Omental fat pad (tissue), 4 donors: ENCODE results near the gene PRKCA. TPM values are rescaled to one million over a fixed set of nuclear protein-coding genes. Genes with fewer than 3 reads are reported as not detected.

Experiments used
- ATAC-seq: fragments of 150-250 bp; one replicate; pipeline ENCODE4 v1.9.1; 2016; ENCODE audit warnings: mild to moderate bottlenecking, moderate library complexity; ENCODE audit not compliant: low FRiP score
- DNase-seq: peaks from one replicate; pipeline ENCODE4 v3.0.0-alpha.2; 2019; ENCODE audit warnings: low spot score
- CTCF ChIP-seq, 3 donors: fragments of 450-650 bp; IDR thresholded peaks; one replicate each; pipeline ENCODE4 v1.5.1; 2016 to 2017; ENCODE audit warnings: antibody characterized with exemption in 3 of 3, mild to moderate bottlenecking in 3 of 3, moderate library complexity in 2 of 3
- total RNA-seq, 4 donors: library from RNA; depleted of rRNA; stranded (reverse); fragments of >200 nt; gene quantifications; one replicate each; pipeline ENCODE4 v1.1.0, GENCODE V29; 2016

PRKCA gene
- total RNA-seq, 4 donors from 2014 or later = 6.7 to 14.3 (median 10.3) TPM

GRCh38 chr17:66762276-66762675 is 459.9 kb downstream of the PRKCA start:
- no peak for ATAC-seq
- TF ChIP-seq CTCF (IDR thresholded peaks at IDR 0.05) = no peak
- no peak for DNase-seq

- DNase-seq = no peak
- ATAC-seq = no peak
- no peak for TF ChIP-seq CTCF (IDR thresholded peaks at IDR 0.05)
Measured at GRCh38 chr17:66763056-66763455, 460.6 kb downstream of the PRKCA start.

- DNase-seq (no peak), ATAC-seq (no peak)
- no peak for TF ChIP-seq CTCF (IDR thresholded peaks at IDR 0.05)
Measured at GRCh38 chr17:66764506-66764905, 462.1 kb downstream of the PRKCA start.

- TF ChIP-seq CTCF (IDR thresholded peaks at IDR 0.05) = no peak
- no peak for DNase-seq
- ATAC-seq = no peak
Measured at GRCh38 chr17:66767154-66767933, 464.9 kb downstream of the PRKCA start.

GRCh38 chr17:66769911-66770310 is 467.5 kb downstream of the PRKCA start:
- ATAC-seq = no peak

GRCh38 chr17:66772148-66772812 is 469.9 kb downstream of the PRKCA start:
- no peak for TF ChIP-seq CTCF (IDR thresholded peaks at IDR 0.05)
- ATAC-seq (no peak), DNase-seq (no peak)

More at GRCh38 chr17:66769911-66770310, 467.5 kb downstream of the PRKCA start:
- DNase-seq = no peak
- no peak for TF ChIP-seq CTCF (IDR thresholded peaks at IDR 0.05)

GRCh38 chr17:66775271-66775670 is 472.9 kb downstream of the PRKCA start:
- no peak for DNase-seq
- no peak for TF ChIP-seq CTCF (IDR thresholded peaks at IDR 0.05)
- no peak for ATAC-seq
